ENCODE measurements around the gene NUP42. TPM values are rescaled to one million over a fixed set of nuclear protein-coding genes. Genes with fewer than 3 reads are reported as not detected.

Gene NUP42
- total and polyA plus RNA-seq, 2 donors (not counting 3 experiments of a cell fraction or from before 2014, with no cell fraction given), result 31.5 to 38.6 TPM

Other genes with a start within 250 kb of the NUP42 start
- 43.2 and 51.8 TPM in 2 replicates for gene HYCC1, start 167.9 kb upstream of the NUP42 start, total RNA-seq
- 9.5 and 14.5 TPM in 2 replicates for gene HYCC1, start 167.9 kb upstream of the NUP42 start, polyA plus RNA-seq
- 29.0 and 32.1 TPM in 2 replicates for gene KLHL7, start 76.3 kb upstream of the NUP42 start, total RNA-seq
- gene KLHL7, start 76.3 kb upstream of the NUP42 start, polyA plus RNA-seq, result 13.7 and 21.3 TPM in 2 replicates
- gene GPNMB, start 64.7 kb downstream of the NUP42 start, total RNA-seq, result 0.33 and 0.35 TPM in 2 replicates
- 0.29 TPM in 2 replicates for gene GPNMB, start 64.7 kb downstream of the NUP42 start, polyA plus RNA-seq
- gene MALSU1, start 117.3 kb downstream of the NUP42 start, total RNA-seq, result 58.4 and 62.6 TPM in 2 replicates
- gene MALSU1, start 117.3 kb downstream of the NUP42 start, polyA plus RNA-seq, result 53.4 and 68.0 TPM in 2 replicates

Data from endothelial cell of umbilical vein (primary cell).